ENCODE measurements around the gene ZDHHC20.

DNA sequence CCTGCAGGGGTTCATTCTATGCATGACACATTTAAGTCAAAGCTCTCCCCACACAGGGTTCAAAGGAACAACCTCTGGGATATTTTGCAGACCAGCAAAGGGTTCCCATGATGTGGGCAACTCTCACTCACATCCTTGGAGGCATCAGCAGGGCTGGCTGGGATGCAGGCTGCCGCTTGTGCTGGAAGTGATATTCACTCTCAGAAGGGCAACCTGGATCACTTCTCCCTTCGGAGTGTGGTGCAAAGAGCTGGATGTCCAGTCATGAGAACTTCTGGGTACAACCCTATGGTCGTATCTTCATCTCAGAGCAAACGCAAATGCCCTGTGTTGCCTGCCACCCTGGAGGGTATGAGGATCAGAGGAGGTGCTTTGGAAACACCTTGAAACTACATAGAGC lies 98.6 kb downstream of the ZDHHC20 start:
- TF ChIP-seq, protein P1, sequence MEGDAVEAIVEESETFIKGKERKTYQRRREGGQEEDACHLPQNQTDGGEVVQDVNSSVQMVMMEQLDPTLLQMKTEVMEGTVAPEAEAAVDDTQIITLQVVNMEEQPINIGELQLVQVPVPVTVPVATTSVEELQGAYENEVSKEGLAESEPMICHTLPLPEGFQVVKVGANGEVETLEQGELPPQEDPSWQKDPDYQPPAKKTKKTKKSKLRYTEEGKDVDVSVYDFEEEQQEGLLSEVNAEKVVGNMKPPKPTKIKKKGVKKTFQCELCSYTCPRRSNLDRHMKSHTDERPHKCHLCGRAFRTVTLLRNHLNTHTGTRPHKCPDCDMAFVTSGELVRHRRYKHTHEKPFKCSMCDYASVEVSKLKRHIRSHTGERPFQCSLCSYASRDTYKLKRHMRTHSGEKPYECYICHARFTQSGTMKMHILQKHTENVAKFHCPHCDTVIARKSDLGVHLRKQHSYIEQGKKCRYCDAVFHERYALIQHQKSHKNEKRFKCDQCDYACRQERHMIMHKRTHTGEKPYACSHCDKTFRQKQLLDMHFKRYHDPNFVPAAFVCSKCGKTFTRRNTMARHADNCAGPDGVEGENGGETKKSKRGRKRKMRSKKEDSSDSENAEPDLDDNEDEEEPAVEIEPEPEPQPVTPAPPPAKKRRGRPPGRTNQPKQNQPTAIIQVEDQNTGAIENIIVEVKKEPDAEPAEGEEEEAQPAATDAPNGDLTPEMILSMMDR (IDR thresholded peaks at IDR 0.05 in 2 of 3, conservative IDR thresholded peaks at IDR 0.05 in 1 of 3; ENCODE audit: borderline replicate concordance in 1 of 3, insufficient read depth in 1 of 3, low read depth in 2 of 3, low read length in 2 of 3) = no peak
- TF ChIP-seq, protein P2, sequence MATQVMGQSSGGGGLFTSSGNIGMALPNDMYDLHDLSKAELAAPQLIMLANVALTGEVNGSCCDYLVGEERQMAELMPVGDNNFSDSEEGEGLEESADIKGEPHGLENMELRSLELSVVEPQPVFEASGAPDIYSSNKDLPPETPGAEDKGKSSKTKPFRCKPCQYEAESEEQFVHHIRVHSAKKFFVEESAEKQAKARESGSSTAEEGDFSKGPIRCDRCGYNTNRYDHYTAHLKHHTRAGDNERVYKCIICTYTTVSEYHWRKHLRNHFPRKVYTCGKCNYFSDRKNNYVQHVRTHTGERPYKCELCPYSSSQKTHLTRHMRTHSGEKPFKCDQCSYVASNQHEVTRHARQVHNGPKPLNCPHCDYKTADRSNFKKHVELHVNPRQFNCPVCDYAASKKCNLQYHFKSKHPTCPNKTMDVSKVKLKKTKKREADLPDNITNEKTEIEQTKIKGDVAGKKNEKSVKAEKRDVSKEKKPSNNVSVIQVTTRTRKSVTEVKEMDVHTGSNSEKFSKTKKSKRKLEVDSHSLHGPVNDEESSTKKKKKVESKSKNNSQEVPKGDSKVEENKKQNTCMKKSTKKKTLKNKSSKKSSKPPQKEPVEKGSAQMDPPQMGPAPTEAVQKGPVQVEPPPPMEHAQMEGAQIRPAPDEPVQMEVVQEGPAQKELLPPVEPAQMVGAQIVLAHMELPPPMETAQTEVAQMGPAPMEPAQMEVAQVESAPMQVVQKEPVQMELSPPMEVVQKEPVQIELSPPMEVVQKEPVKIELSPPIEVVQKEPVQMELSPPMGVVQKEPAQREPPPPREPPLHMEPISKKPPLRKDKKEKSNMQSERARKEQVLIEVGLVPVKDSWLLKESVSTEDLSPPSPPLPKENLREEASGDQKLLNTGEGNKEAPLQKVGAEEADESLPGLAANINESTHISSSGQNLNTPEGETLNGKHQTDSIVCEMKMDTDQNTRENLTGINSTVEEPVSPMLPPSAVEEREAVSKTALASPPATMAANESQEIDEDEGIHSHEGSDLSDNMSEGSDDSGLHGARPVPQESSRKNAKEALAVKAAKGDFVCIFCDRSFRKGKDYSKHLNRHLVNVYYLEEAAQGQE (IDR thresholded peaks at IDR 0.05; ENCODE audit: low read depth) = no peak
- TF ChIP-seq EZH2 (IDR thresholded peaks at IDR 0.05) (no peak), POLR2A (IDR thresholded peaks at IDR 0.05; ENCODE audit: borderline replicate concordance, extremely low read depth, insufficient read depth, insufficient read length) (no peak), POLR2AphosphoS5 (IDR thresholded peaks at IDR 0.05; ENCODE audit: low read depth, low read length) (no peak)
- TF ChIP-seq, protein P3, sequence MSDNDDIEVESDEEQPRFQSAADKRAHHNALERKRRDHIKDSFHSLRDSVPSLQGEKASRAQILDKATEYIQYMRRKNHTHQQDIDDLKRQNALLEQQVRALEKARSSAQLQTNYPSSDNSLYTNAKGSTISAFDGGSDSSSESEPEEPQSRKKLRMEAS (IDR thresholded peaks at IDR 0.05) = no peak
